ENCODE measurements around the gene KLF1.
A peak's percentile ranks its signal among the peaks of the same experiment; 100 is the strongest.
"Not testable (repeated sequence)": the region's sequence is repeated elsewhere in the genome, so short reads cannot be mapped to it uniquely, and the experiment has no call there.

Gene KLF1

DNA sequence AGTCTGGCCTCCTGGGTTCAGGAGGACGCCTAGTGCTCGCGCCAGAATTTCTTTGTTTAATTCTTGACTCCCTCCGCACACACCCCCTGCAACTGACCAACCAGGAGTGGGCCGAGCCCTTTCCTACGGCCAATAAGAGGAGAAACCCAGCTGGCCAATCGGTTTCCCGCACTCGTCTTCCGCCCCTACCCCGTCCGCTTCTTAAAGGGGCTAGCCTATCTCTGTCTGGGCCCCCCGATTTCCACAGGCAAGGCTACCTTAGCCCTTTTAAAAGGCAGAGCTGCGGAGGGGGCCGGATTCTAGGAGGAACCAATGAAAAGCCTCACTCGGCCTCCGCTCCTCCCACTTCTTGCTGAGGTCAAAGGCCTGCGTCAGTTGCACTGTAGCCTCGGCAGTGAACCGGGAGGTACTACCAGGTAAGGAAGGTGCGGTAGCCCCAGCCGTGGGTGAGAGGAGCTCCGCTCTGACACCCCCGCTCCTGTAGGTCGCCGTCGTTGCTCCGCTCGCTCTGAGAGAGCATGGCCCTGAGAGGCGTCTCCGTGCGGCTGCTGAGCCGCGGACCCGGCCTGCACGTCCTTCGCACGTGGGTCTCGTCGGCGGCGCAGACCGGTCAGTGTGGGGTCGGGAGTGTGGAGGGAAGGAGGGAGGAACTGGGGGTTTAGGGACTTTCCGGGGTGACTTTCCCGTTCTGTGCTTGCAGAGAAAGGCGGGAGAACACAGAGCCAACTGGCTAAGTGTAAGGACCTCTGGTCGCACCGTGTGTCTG, 4.0 kb upstream of the KLF1 start, which contains the start of gene GCDH:
Gene GCDH (plus strand): TSS at position 374 of the 766 bp plus-strand sequence. CDS start 145 bp downstream, at position 519.
- peak; percentile 94 for DNase-seq (ENCODE audit: low read depth)

DNA sequence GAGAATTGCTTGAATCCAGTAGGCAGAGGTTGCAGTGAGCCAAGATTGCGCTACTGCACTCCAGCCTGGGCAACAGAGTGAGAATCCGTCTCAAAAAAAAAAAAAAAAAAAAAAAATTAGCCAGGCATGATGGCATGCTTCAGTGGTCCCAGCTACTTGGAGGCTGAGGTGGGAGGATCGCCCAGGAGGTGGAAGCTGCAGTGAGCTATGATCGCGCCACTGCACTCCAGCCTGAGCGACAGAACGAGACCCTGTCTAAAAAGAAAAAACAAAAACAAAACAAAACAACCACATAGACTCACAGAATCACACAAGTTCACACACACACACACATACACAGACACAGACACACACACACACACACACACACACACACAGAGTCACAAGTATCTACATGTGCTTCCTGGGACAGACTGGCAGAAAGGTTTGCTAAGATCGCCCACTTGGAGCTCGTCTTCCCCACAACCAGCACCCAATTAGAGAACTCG, 3.3 kb upstream of the KLF1 start:
- DNase-seq (ENCODE audit: low read depth) = not testable (repeated sequence)

DNA sequence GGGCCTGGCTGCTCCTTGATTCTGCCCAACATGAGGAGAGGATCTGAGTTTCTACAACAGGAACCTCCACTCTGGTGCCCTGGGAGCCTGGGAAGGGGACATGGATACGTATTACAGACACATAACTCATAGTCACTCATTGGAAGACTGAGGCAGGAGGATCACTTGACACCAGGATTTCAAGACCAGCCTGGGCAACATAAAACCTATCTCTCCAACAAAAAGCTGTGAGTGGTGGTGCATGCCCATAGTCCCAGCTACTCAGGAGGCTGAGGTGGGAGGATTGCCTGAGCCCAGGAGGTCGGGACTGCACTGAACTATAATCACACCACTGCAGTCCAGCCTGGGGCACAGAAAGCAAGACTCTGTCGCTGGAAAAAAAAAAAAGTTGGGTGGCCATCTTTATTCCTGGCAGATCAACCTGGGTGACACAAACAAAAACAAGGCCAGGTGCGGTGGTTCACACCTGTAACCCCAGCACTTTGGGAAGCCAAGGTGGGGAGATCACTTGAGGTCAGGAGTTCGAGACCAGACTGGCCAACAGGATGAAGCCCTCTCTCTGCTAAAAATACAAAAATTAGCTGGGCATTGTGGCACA, 1.1 kb upstream of the KLF1 start:
- no peak for DNase-seq (ENCODE audit: low read depth)

DNA sequence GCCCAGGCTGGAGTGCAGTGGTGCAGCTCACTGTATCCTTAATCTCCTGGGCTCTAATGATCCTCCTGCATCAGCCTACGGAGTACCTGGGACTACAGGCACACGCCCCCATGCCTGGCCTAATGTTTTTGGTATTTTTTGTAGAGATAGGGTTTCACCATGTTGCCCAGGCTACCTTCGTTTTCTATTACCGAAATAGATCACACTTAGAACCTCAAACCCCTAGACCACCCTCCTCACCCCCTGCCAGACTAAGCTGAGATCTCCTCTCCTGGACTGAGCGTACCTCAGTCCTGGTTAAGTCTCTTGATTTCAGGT, 391 bp downstream of the KLF1 start:
- no peak for DNase-seq (ENCODE audit: low read depth)

DNA sequence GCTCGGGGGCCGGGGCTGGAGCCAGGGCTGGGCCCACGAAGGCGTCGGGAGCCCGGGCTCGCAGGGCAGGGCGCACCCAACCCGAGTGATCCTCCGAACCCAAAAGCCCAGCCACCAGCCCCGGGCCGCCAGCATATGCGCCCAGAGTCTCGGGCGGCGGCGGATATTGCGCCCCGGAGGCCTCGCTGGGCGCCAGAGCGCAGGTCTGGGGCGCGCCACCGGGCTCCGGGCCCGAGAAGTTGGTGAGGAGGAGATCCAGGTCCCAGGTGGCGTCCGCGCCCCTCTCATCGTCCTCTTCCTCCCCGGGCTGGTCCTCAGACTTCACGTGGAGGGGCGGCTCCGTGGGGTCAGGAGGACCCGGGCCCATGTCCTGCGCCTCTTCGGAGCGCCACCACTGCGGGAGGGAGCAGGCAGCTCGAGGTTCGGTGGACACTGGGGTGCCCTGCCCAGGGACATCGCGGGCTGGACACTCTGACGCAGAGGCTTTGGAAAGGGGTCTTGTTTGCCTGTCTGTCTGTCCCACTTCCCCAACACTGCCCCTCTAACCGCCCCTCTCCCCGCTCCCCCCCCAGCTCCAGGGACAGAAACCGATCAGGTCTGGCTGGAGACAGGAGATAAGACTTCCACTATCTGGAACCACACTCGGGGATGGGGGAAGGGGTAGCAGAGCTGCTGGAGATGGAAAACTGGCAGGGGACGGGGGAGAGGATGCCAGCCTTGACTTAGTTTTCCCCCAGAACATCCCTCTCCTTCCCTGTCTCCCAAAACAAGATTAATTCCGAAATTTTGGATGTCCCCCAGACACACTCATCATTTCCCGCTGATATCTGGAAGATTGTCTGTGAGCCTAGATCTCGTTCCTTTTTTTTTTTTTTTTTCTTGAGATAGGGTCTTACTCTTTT, 1.0 kb downstream of the KLF1 start:
- no peak for DNase-seq (ENCODE audit: low read depth)

DNA sequence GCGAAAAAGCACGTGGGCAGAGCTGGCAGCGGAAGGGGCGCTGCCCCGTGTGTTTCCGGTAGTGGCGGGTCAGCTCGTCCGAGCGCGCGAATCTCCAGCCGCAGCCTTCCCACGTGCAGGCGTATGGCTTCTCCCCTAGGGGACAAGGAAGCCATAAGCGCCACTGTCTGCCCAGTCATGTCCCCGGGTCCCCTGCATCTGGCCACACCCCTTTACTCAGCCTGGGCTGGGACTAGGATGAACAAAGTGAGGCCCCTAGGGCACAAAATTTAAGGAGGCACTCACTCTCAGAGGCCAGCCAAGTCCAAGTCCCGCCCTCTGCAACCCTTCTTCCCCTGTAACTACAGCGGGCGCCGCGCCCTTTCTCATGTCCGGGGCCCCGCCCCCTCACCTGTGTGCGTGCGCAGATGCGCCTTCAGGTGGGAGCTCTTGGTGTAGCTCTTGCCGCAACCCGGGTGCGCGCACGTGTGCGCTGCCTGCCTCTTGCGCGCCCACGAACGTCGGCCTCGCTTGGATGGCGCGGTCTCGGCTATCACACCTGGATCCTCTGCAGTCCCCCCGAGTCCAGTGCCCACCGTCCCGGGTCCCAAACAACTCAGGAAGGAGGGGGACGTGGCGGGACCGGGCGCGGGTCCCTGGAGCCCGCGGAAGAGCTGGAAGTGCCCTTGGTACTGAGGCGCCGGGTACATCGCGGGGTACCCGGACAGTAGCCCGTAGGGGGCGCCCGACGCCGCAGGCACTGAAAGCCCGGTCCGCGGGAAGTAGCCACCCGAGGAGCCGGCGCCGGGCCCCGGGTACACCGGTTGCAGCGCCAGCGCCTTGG, 1.9 kb downstream of the KLF1 start:
- DNase-seq (ENCODE audit: low read depth) = peak; percentile 79

DNA sequence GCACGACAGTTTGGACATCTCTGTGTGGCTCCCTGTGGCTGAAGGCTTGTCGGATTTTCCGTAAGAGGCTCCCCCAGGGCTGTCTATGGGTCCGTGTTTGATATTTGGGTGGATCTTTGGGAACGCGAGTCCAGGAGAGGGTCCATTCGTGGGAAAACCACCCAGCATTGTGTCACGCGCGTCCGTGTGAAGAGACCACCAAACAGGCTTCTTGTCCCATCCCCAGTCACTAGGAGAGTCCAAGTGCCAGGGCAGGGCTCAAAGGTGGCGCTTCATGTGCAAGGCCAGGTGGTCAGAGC, 2.4 kb downstream of the KLF1 start:
- no peak for DNase-seq (ENCODE audit: low read depth)

DNA sequence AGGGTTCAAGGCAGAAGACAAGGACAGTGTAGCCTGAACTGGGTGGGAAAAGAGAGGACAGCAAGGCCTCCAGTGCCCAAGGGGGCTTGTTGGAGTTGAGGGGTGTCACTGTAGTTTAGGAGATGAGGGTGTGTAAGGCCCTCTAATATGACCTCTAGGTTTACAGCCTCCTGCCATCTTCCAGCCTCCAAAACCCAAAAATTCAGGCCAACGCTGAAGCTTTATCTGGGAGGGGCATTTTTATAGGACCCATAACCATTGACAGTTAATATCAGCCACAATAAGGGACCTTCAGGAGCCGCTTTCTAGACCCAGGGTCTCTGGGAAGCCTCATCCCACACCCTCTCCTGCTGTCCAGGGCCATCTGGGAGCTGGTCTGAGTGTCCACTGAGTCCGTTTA, 2.8 kb downstream of the KLF1 start:
- DNase-seq (ENCODE audit: low read depth) = no peak

DNA sequence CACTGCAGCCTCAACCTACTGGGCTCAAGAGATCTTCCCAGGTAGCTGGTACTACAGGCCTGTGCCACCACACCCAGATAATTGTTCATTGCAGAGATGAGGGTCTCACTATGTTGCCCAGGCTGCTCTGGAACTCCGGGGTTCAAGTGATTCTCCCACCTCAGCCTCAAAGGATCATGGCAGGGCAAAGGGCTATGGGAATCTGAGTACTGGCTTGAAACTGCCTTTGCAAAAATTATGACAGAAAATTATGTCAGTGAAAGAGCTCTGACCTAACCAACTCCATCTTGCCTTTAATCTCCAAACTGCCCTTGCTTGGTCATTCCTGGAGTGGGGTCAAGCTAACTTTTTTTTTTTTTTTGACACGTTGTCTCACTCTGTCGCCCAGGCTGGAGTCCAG, 4.4 kb downstream of the KLF1 start:
- no peak for DNase-seq (ENCODE audit: low read depth)

GRCh38 chr19:12881172-12881808, 5.7 kb downstream of the KLF1 start, which contains the start of gene DNASE2:
DNASE2 (minus strand) TSS chr19:12881449; CDS start chr19:12881375, 74 bp downstream.
- DNase-seq (ENCODE audit: low read depth) = peak; percentile 84

GRCh38 chr19:12880551-12881171, 6.3 kb downstream of the KLF1 start:
- DNase-seq (ENCODE audit: low read depth) = no peak

DNA sequence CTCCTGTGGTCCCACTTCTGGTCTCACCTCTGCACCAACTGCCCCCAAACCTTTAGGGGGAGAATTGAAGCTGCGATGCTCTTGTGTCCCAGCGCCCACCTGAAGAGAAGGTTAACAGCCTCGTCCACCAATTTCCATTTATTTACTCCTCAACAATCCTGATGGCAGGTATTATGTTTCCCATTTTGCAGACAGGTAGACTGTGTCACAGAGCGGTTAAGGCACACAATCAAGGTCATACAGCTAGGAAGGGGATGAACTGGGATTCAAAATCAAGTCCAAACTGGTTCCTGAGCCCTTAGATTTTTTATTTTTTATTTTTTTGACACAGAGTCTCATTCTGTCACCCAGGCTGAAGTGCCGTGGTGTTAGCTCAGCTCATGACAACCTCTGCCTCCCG, 11.9 kb downstream of the KLF1 start:
- no peak for DNase-seq (ENCODE audit: low read depth)

GRCh38 chr19:12873891-12874745, 12.9 kb downstream of the KLF1 start:
- no peak for DNase-seq (ENCODE audit: low read depth)

DNA sequence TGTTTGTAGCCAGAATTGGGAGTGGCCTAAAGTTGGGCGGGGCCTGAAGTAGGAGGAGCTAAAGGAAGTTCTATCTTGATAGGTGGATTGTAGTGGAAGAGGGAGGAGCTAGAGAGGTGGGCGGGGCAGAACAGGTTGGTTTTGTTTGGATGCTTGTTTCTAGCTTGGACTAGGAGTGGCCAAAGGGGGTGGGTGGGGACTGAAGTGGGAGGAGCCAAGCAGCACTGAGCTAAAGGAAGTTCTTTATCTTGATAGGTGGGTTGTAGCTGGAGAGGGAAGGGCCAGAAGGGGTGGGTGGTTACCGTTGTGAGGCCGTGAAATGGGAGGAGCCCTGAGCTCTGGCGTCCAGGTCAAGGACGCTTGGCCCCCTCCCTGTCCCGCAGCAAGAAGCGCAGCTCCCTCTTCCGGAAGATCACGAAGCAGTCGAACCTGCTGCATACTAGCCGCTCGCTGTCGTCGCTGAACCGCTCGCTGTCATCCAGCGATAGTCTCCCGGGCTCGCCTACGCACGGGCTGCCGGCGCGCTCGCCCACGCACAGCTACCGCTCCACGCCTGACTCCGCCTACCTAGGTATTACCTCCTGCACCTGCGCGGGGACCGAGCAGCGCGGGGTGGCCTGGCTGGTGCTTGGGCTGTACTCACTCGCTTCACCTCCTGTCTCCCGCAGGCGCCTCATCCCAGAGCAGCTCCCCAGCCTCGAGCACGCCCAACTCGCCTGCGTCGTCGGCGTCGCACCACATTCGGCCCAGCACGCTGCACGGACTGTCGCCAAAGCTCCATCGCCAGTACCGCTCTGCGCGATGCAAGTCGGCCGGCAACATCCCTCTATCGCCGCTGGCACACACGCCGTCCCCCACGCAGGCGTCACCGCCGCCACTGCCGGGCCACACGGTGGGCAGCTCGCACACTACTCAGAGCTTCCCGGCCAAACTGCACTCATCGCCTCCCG, 13.8 kb downstream of the KLF1 start:
- DNase-seq (ENCODE audit: low read depth) = peak; percentile 43

- no peak for DNase-seq (ENCODE audit: low read depth)
Measured at GRCh38 chr19:12872255-12872654, 14.7 kb downstream of the KLF1 start.

DNA sequence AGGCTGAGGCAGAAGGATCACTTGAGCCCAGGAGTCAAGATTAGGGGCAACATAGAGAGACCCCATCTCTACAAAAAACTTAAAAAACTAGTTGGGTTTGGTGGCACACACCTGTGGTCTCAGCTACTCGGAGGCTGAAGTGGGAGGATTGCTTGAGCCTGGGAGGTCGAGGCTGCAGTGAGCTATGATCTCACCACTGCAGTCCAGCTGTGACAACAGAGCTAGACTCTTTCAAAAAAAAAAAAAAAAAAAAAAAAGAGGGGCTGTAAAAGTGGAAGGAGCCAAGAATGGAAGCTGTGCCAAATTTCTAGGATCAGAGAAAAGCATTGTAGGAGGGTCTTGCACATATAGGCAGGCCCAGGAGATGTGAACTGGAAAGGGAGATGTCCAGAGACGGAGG, 15.3 kb downstream of the KLF1 start:
- DNase-seq (ENCODE audit: low read depth) = no peak

DNA sequence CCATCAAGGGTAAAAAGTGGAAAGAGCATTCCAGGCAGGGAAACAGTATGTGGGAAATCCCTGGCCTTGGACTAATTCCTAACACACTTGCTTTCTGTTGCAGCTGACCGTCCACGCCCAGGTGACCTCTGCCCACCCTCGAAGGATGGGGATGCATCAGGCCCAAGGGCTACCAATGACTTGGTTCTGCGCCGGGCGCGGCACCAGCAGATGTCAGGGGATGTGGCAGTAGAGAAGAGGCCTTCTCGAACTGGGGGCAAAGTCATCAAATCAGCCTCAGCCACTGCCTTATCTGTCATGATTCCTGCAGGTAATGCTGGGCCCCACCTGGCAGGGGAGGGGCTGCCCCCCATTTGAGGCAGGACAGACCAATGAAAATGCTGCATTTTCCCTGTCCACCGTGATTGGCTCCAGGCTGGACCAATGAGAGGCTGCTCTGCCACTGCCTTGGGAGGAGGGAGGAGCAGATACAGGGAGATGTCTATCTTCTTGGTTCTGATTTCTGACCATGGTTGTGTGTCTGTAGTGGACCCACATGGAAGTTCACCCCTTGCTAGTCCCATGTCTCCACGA, 18.4 kb downstream of the KLF1 start:
- DNase-seq (ENCODE audit: low read depth) = no peak

Data from T follicular helper cell (primary cell).